ENCODE measurements around the gene GJC3. TPM values are rescaled to one million over a fixed set of nuclear protein-coding genes. Genes with fewer than 3 reads are reported as not detected.
"Not testable (repeated sequence)": the region's sequence is repeated elsewhere in the genome, so short reads cannot be mapped to it uniquely, and the experiment has no call there.

GJC3 gene
- total and polyA plus RNA-seq, 4 donors: 0.07 to 0.31 (median 0.22) TPM; not detected in 1

GRCh38 chr7:99969298-99969697 is 39.9 kb upstream of the GJC3 start:
- ATAC-seq (ENCODE audit: insufficient read depth, low FRiP score): no peak

GRCh38 chr7:99958564-99959227 is 29.3 kb upstream of the GJC3 start:
- Histone ChIP-seq H3K4me3 (no peak overlapping the region), H3K27me3 (ENCODE audit: control insufficient read depth in 3 of 3, insufficient read depth in 3 of 3, low read length in 2 of 3) (peaks cover 3 to 16% (median 6%) of the 10 kb centered on the region in 3 donors), H3K4me1 (ENCODE audit: control insufficient read depth in 5 of 5, insufficient read depth in 5 of 5, low read length in 5 of 5) (no peaks in the 10 kb centered on the region), H3K27ac (ENCODE audit: low read depth in 1 of 2, low read length in 1 of 2) (no peak overlapping the region), H3K9me3 (ENCODE audit: control insufficient read depth in 4 of 4, insufficient read depth in 3 of 4, low read length in 3 of 4) (no peaks in the 10 kb centered on the region), H3K36me3 (ENCODE audit: control insufficient read depth in 4 of 4, insufficient read depth in 4 of 4, low read length in 4 of 4) (no peaks in the 10 kb centered on the region), H3K9ac (ENCODE audit: insufficient read depth in 1 of 2, low read length in 2 of 2) (no peak overlapping the region)
- TF ChIP-seq, protein P1, sequence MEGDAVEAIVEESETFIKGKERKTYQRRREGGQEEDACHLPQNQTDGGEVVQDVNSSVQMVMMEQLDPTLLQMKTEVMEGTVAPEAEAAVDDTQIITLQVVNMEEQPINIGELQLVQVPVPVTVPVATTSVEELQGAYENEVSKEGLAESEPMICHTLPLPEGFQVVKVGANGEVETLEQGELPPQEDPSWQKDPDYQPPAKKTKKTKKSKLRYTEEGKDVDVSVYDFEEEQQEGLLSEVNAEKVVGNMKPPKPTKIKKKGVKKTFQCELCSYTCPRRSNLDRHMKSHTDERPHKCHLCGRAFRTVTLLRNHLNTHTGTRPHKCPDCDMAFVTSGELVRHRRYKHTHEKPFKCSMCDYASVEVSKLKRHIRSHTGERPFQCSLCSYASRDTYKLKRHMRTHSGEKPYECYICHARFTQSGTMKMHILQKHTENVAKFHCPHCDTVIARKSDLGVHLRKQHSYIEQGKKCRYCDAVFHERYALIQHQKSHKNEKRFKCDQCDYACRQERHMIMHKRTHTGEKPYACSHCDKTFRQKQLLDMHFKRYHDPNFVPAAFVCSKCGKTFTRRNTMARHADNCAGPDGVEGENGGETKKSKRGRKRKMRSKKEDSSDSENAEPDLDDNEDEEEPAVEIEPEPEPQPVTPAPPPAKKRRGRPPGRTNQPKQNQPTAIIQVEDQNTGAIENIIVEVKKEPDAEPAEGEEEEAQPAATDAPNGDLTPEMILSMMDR (IDR thresholded peaks at IDR 0.05; ENCODE audit: control extremely low read depth, extremely low read depth): no peak
- DNase-seq (no peak), ATAC-seq (ENCODE audit: insufficient read depth, low FRiP score) (no peak)
- 71 to 72% methylated on average over 9 of the region's 9 CpGs for WGBS, 2 donors

More at GRCh38 chr7:99969298-99969697, 39.9 kb upstream of the GJC3 start:
- Histone ChIP-seq H3K4me1 (ENCODE audit: control insufficient read depth in 5 of 5, insufficient read depth in 5 of 5, low read length in 5 of 5) (peaks cover 0 to 2% (median 0%) of the 10 kb centered on the region in 5 donors), H3K27me3 (ENCODE audit: control insufficient read depth in 3 of 3, insufficient read depth in 3 of 3, low read length in 2 of 3) (peaks cover 0 to 3% (median 0%) of the 10 kb centered on the region in 3 donors), H3K9ac (ENCODE audit: insufficient read depth in 1 of 2, low read length in 2 of 2) (no peak overlapping the region), H3K9me3 (ENCODE audit: control insufficient read depth in 4 of 4, insufficient read depth in 3 of 4, low read length in 3 of 4) (peaks cover 0 to 3% (median 0%) of the 10 kb centered on the region in 4 donors), H3K4me3 (no peak overlapping the region), H3K27ac (ENCODE audit: low read depth in 1 of 2, low read length in 1 of 2) (no peak overlapping the region), H3K36me3 (ENCODE audit: control insufficient read depth in 4 of 4, insufficient read depth in 4 of 4, low read length in 4 of 4) (no peaks in the 10 kb centered on the region)
- TF ChIP-seq, protein P1 (IDR thresholded peaks at IDR 0.05; ENCODE audit: control extremely low read depth, extremely low read depth): no peak
- WGBS, 2 donors: 81 to 94% methylated on average over 3 of the region's 3 CpGs
- no peak for DNase-seq

DNA sequence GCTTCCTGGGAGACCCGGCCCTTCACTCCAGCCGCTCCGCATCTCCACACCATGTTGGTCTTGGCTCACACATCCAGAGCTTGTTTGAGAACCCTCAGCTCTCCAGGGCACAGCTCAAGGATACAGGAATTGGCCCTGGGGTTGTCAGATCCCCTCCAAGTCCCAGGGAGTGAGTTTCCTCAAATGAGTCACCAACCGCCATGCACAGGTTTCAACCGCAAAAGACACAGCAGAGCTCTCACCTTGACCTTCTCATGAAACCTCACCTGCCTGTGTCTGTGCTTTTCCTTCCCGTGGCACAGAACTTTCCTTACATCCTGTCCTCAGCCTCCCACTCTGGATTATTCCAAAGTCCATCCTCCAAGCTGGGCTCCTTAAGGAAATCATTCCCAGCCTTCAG is 25.8 kb upstream of the GJC3 start:
- H3K36me3 ChIP-seq (ENCODE audit: control insufficient read depth in 4 of 4, insufficient read depth in 4 of 4, low read length in 4 of 4): no peaks in the 10 kb centered on the region
- H3K27me3 ChIP-seq (ENCODE audit: control insufficient read depth in 3 of 3, insufficient read depth in 3 of 3, low read length in 2 of 3): peaks cover 0 to 5% (median 0%) of the 10 kb centered on the region in 3 donors
- peaks cover 0 to 3% (median 1%) of the 10 kb centered on the region in 4 donors for H3K9me3 ChIP-seq (ENCODE audit: control insufficient read depth in 4 of 4, insufficient read depth in 3 of 4, low read length in 3 of 4)
- H3K9ac ChIP-seq (ENCODE audit: insufficient read depth in 1 of 2, low read length in 2 of 2): no peak overlapping the region
- no peak overlapping the region for H3K4me3 ChIP-seq
- WGBS, 2 donors: 55 to 90% methylated on average over 6 of the region's 6 CpGs
- DNase-seq (no peak), ATAC-seq (ENCODE audit: insufficient read depth, low FRiP score) (no peak)
- TF ChIP-seq, protein P1 (IDR thresholded peaks at IDR 0.05; ENCODE audit: control extremely low read depth, extremely low read depth): no peak
- H3K4me1 ChIP-seq (ENCODE audit: control insufficient read depth in 5 of 5, insufficient read depth in 5 of 5, low read length in 5 of 5): no peaks in the 10 kb centered on the region
- H3K27ac ChIP-seq (ENCODE audit: low read depth in 1 of 2, low read length in 1 of 2): peak overlapping the region in 1 of 2 donors; percentile 16

DNA sequence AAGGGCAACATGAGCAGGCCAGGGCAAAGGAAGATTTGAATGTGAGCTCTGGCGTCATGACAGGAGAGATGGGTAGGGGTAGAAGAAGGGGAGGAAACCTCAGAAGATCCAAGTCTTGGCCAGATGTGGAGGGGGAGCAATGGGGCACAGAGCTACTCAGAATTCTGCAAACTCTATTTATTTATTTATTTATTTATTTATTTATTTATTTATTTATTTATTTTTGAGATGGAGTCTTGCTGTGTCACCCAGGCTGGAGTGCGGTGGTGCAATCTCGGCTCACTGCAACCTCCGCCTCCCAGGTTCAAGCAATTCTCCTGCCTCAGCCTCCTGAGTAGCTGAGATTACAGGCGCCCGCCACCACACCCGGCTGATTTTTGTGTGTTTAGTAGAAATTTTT is 25.2 kb upstream of the GJC3 start:
- H3K4me3 ChIP-seq; H3K36me3 ChIP-seq (ENCODE audit: control insufficient read depth in 4 of 4, insufficient read depth in 4 of 4, low read length in 4 of 4); DNase-seq; ATAC-seq (ENCODE audit: insufficient read depth, low FRiP score); H3K9ac ChIP-seq (ENCODE audit: insufficient read depth in 1 of 2, low read length in 2 of 2); H3K27me3 ChIP-seq (ENCODE audit: control insufficient read depth in 3 of 3, insufficient read depth in 3 of 3, low read length in 2 of 3); H3K27ac ChIP-seq (ENCODE audit: low read depth in 1 of 2, low read length in 1 of 2); H3K9me3 ChIP-seq (ENCODE audit: control insufficient read depth in 4 of 4, insufficient read depth in 3 of 4, low read length in 3 of 4); H3K4me1 ChIP-seq (ENCODE audit: control insufficient read depth in 5 of 5, insufficient read depth in 5 of 5, low read length in 5 of 5): not testable (repeated sequence)
- 87 to 89% methylated on average over 7 of the region's 7 CpGs for WGBS, 2 donors
